Measurements from ENCODE around the gene ERC1. TPM values are rescaled to one million over a fixed set of nuclear protein-coding genes. Genes with fewer than 3 reads are reported as not detected.
A peak's percentile ranks its signal among the peaks of the same experiment; 100 is the strongest.

Gene ERC1
- total RNA-seq, 1 donor from 2014 or later, result 30.8 TPM

GRCh38 chr12:1465990-1466389, 475.0 kb downstream of the ERC1 start:
- intact Hi-C loops (cut with micrococcal nuclease), result no loop called here
- H3K4me3 Mint-ChIP-seq, result no peak overlapping the region
- no peaks in the 10 kb centered on the region for H3K9me3 Mint-ChIP-seq
- no peak overlapping the region for H3K27ac Mint-ChIP-seq
- no peaks in the 10 kb centered on the region for H3K27me3 Mint-ChIP-seq
- no peaks in the 10 kb centered on the region for H3K36me3 Mint-ChIP-seq (ENCODE audit: low read depth)
- DNase-seq, result no peak
- no peaks in the 10 kb centered on the region for H3K4me1 Mint-ChIP-seq

- no peak for DNase-seq
- H3K4me3 Mint-ChIP-seq, result no peak overlapping the region
- no peaks in the 10 kb centered on the region for H3K36me3 Mint-ChIP-seq (ENCODE audit: low read depth)
- H3K4me1 Mint-ChIP-seq, result no peaks in the 10 kb centered on the region
- no peak overlapping the region for H3K27ac Mint-ChIP-seq
- intact Hi-C loops (cut with micrococcal nuclease), result no loop called here
- H3K9me3 Mint-ChIP-seq, result no peaks in the 10 kb centered on the region
- no peaks in the 10 kb centered on the region for H3K27me3 Mint-ChIP-seq
Measured at GRCh38 chr12:1466481-1467154, 475.6 kb downstream of the ERC1 start.

- H3K9me3 Mint-ChIP-seq, result no peaks in the 10 kb centered on the region
- no peak overlapping the region for H3K27ac Mint-ChIP-seq
- H3K4me1 Mint-ChIP-seq, result peaks cover 4% of the 10 kb centered on the region
Measured at GRCh38 chr12:1467710-1468109, 476.7 kb downstream of the ERC1 start.

DNA sequence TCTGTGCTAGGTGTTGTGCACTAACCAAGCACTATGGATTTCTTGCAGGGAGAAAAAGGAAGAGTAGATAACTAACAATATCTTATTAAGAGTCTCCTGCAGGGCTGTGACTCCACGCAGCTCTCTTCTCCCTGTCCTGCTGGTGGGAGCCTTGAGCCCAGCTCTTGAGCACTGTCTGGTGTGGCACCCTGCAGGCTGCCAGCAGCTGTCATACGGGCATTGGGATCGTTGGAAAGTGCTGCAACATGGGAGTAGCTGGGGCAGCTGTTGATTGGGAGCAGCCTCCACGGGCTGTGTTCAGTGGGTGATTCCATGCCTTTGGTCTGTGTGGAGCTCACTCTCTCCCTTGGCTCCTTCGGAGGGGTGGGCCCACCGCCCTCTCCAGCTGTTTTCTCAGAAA, 478.0 kb downstream of the ERC1 start:
- peaks cover 5% of the 10 kb centered on the region for H3K4me1 Mint-ChIP-seq
- intact Hi-C loops (cut with micrococcal nuclease), result no loop called here
- H3K27ac Mint-ChIP-seq, result no peak overlapping the region
- no peak overlapping the region for H3K4me3 Mint-ChIP-seq
- no peaks in the 10 kb centered on the region for H3K36me3 Mint-ChIP-seq (ENCODE audit: low read depth)
- DNase-seq, result no peak
- H3K27me3 Mint-ChIP-seq, result no peaks in the 10 kb centered on the region
- no peaks in the 10 kb centered on the region for H3K9me3 Mint-ChIP-seq

More at GRCh38 chr12:1467710-1468109, 476.7 kb downstream of the ERC1 start:
- intact Hi-C loops (cut with micrococcal nuclease), result no loop called here
- Mint-ChIP-seq H3K36me3 (ENCODE audit: low read depth) (no peaks in the 10 kb centered on the region), H3K4me3 (no peak overlapping the region), H3K27me3 (no peaks in the 10 kb centered on the region)
- no peak for DNase-seq

DNA sequence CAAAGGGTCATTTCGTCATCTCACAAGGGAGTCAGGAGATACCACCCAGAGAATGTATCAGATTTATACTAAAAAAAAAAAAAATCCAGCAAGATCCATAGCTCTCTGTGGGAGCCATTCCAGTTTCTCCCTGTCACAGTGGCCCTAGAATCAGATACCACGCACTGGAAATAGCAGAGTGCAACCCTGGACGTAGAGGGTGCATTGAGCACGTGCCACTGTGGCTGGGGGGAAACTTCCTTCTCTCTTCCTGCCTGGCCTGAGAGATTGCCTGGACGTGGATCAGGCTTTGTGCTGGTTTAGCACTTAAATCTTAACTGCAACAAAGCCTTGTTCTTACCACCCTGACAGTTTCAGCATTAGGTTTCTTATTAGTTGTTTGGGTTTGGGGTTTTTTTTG, 479.0 kb downstream of the ERC1 start:
- Mint-ChIP-seq H3K4me3 (no peak overlapping the region), H3K9me3 (no peaks in the 10 kb centered on the region), H3K36me3 (ENCODE audit: low read depth) (no peaks in the 10 kb centered on the region), H3K4me1 (peaks cover 5% of the 10 kb centered on the region), H3K27me3 (no peaks in the 10 kb centered on the region), H3K27ac (no peak overlapping the region)
- intact Hi-C loops (cut with micrococcal nuclease), result loop anchor here (5.0 kb wide), 1 partner anchor 62 kb away; no protein-coding TSS in a partner anchor
- DNase-seq, result no peak

DNA sequence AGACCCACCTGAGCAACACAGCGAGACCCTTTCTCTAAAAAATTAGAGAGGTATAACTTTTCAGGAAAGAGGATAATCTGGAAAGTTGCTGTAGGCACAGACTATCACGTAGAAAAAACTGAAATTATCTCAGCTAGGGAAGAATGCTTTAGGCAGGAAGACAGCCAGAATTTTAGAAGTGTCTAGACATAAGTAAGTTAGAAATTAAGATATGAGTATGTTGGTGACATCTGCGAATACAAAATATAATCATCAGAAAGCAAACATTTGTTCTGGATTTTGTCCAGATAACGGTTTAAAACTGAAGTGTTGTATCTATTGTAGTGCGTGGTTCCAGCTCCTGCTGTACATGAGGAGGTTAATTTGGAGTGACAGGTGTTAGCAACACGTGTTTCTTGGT, 480.2 kb downstream of the ERC1 start:
- intact Hi-C loops (cut with micrococcal nuclease), result loop anchor here (5.0 kb wide), 1 partner anchor 61 kb away; no protein-coding TSS in a partner anchor
- Mint-ChIP-seq H3K9me3 (no peaks in the 10 kb centered on the region), H3K4me3 (no peak overlapping the region), H3K27ac (no peak overlapping the region), H3K36me3 (ENCODE audit: low read depth) (no peaks in the 10 kb centered on the region), H3K27me3 (no peaks in the 10 kb centered on the region), H3K4me1 (peaks cover 5% of the 10 kb centered on the region)
- no peak for DNase-seq

DNA sequence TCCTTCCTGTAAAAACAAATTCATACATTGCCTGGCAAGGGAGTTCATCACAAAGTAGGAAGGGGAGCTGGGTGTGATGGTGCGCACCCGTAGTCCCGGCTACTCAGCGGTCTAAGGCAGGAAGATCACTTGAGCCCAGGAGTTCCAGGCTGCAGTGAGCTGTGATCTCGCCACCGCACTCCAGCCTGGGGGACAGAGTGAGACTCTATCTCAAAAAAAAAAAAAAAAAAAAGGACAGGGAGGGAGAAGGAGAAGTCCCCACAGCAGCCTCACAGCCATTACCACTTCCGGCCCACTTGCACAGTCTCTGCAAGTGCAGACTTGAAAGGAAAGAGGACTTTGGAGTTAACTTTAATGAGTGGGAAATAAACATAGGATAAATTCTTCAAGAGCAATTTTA, 482.4 kb downstream of the ERC1 start:
- Mint-ChIP-seq H3K4me3 (no peak overlapping the region), H3K27ac (peak overlapping the region; percentile 69)

DNA sequence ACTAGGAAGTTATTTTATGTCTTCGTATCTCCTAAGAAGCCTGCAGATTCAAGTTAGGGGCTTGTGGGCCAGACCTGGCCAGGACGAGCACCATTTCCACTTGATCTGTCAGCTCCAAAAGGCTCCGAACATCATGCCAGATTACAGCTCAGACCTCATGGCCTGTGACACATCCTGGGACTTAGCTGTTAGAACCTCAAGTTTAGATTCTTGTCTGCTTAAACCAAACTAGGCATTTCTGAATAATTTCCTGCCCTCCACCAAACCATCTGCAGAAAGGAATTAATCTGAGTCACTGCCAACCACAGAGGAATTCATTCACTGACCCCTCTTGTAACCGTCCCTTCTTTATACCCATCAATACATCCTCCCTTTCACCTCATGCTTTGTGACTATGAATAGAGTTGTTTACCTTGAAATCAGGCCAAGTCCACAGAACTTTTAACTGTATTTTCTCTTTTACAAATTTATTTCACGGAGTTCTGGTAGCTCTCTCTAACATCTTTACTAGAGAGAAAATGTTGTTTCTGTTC, 483.1 kb downstream of the ERC1 start:
- Mint-ChIP-seq H3K4me1 (peaks cover 5% of the 10 kb centered on the region), H3K27ac (no peak overlapping the region), H3K4me3 (no peak overlapping the region), H3K27me3 (no peaks in the 10 kb centered on the region), H3K36me3 (ENCODE audit: low read depth) (no peaks in the 10 kb centered on the region), H3K9me3 (no peaks in the 10 kb centered on the region)
- peak; percentile 66 for DNase-seq
- intact Hi-C loops (cut with micrococcal nuclease), result loop anchor here (5.0 kb wide), 1 partner anchor 58 kb away; no protein-coding TSS in a partner anchor

More for the DNA sequence above, 482.4 kb downstream of the ERC1 start:
- no peaks in the 10 kb centered on the region for H3K36me3 Mint-ChIP-seq (ENCODE audit: low read depth)
- intact Hi-C loops (cut with micrococcal nuclease), result loop anchor here (5.0 kb wide), 1 partner anchor 59 kb away; no protein-coding TSS in a partner anchor
- peak; percentile 80 for DNase-seq
- peaks cover 5% of the 10 kb centered on the region for H3K4me1 Mint-ChIP-seq
- no peaks in the 10 kb centered on the region for H3K27me3 Mint-ChIP-seq
- H3K9me3 Mint-ChIP-seq, result no peaks in the 10 kb centered on the region

- Mint-ChIP-seq H3K9me3 (no peaks in the 10 kb centered on the region), H3K36me3 (ENCODE audit: low read depth) (no peaks in the 10 kb centered on the region), H3K27me3 (no peaks in the 10 kb centered on the region), H3K27ac (no peak overlapping the region), H3K4me3 (no peak overlapping the region), H3K4me1 (peaks cover 5% of the 10 kb centered on the region)
- intact Hi-C loops (cut with micrococcal nuclease), result loop anchor here (5.0 kb wide), 1 partner anchor 58 kb away; no protein-coding TSS in a partner anchor
- no peak for DNase-seq
Measured at GRCh38 chr12:1474574-1475153, 483.6 kb downstream of the ERC1 start.

GRCh38 chr12:1479645-1480044, 488.6 kb downstream of the ERC1 start:
- intact Hi-C loops (cut with micrococcal nuclease), result no loop called here
- H3K4me1 Mint-ChIP-seq, result no peaks in the 10 kb centered on the region
- H3K27ac Mint-ChIP-seq, result no peak overlapping the region

DNA sequence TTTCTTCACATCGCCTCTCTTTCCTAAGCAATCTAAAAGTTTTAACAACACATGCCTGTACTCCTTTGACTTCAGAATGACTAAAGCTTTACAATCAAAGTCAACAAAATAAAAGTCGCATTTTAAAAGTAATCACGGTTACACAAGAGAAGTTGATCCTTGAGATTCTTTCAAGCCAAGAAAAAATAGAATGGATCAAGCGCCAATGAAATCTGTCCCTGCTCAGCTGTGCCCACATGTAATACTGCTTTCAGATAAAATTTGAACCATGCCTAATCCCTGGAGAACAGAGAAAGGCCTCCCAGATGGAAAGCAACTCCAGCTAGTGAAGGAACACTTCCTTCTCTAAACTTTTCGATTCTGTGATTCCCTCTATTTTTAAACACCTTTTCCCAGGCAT, 490.3 kb downstream of the ERC1 start:
- no peak overlapping the region for H3K27ac Mint-ChIP-seq
- H3K9me3 Mint-ChIP-seq, result no peaks in the 10 kb centered on the region
- no peak for DNase-seq
- intact Hi-C loops (cut with micrococcal nuclease), result no loop called here
- H3K27me3 Mint-ChIP-seq, result no peaks in the 10 kb centered on the region
- H3K36me3 Mint-ChIP-seq (ENCODE audit: low read depth), result no peaks in the 10 kb centered on the region
- H3K4me1 Mint-ChIP-seq, result no peaks in the 10 kb centered on the region
- H3K4me3 Mint-ChIP-seq, result no peak overlapping the region

More at GRCh38 chr12:1479645-1480044, 488.6 kb downstream of the ERC1 start:
- Mint-ChIP-seq H3K4me3 (no peak overlapping the region), H3K27me3 (no peaks in the 10 kb centered on the region), H3K36me3 (ENCODE audit: low read depth) (no peaks in the 10 kb centered on the region), H3K9me3 (no peaks in the 10 kb centered on the region)
- DNase-seq, result no peak

DNA sequence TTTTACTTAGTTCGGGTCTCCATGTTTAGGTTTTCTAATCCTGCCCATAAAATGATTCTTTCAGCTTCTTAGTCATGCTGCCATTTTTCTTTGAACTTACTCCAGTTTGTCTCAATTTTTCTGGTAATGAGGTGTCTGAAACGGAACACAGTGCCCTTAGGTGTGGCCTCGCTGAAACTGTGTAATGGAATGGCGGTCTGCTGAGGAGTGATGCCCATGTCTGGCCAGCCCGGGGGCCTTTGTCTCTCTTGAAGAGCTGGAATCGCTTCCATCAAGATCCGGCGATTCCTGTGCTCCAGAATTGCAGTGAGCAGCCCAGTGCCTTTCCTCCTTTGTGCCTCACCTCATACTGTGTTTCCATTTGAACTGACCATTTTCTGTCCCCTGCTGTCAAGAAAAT, 490.9 kb downstream of the ERC1 start:
- DNase-seq, result no peak
- Mint-ChIP-seq H3K4me1 (no peaks in the 10 kb centered on the region), H3K9me3 (no peaks in the 10 kb centered on the region), H3K27me3 (no peaks in the 10 kb centered on the region), H3K27ac (no peak overlapping the region), H3K36me3 (ENCODE audit: low read depth) (no peaks in the 10 kb centered on the region), H3K4me3 (no peak overlapping the region)
- intact Hi-C loops (cut with micrococcal nuclease), result no loop called here

DNA sequence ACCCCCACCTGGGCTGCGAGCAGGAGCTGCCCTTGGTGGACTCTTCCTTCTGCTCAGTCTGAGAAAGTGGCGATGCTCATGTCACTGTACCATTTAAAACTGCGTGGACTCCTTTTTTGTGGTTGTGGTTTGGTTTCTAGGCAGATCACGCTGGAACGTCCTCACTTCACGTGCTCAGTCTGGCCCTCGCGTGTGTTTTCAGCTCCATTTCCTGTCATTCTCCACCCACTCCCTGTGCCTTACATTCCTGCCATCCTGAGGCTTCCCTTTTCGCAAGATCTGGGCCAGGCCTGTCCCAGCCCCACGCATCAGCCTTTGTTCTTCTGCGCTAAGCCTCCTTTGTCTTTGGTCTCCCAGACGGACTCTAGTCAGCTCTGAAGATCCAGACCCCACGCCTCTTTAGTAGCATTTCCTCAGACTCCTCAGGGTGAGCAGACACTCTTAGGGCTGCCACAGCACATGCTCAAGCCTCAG, 497.9 kb downstream of the ERC1 start:
- peak overlapping the region; percentile 9 for H3K27ac Mint-ChIP-seq

GRCh38 chr12:1491983-1492697, 501.1 kb downstream of the ERC1 start:
- peaks cover 10% of the 10 kb centered on the region for H3K4me1 Mint-ChIP-seq
- no peak overlapping the region for H3K27ac Mint-ChIP-seq
- H3K4me3 Mint-ChIP-seq, result no peak overlapping the region
- no peaks in the 10 kb centered on the region for H3K27me3 Mint-ChIP-seq
- peaks cover 6% of the 10 kb centered on the region for H3K36me3 Mint-ChIP-seq (ENCODE audit: low read depth)
- H3K9me3 Mint-ChIP-seq, result no peaks in the 10 kb centered on the region
- no peak for DNase-seq
- intact Hi-C loops (cut with micrococcal nuclease), result no loop called here

More for the DNA sequence above, 497.9 kb downstream of the ERC1 start:
- H3K36me3 Mint-ChIP-seq (ENCODE audit: low read depth), result peaks cover 6% of the 10 kb centered on the region
- no peak overlapping the region for H3K4me3 Mint-ChIP-seq
- H3K27me3 Mint-ChIP-seq, result no peaks in the 10 kb centered on the region
- peaks cover 10% of the 10 kb centered on the region for H3K4me1 Mint-ChIP-seq
- peak; percentile 68 for DNase-seq
- no peaks in the 10 kb centered on the region for H3K9me3 Mint-ChIP-seq
- intact Hi-C loops (cut with micrococcal nuclease), result no loop called here

Data from activated CD4-positive, alpha-beta T cell treated with anti-CD3 and anti-CD28 coated beads, Interleukin-2, amount 10 ng/mL, durations not matched to agents 24 days and 14 days (primary cell).